ENCODE data around the gene PGAM5. TPM values are rescaled to one million over a fixed set of nuclear protein-coding genes. Genes with fewer than 3 reads are reported as not detected.

PGAM5 gene
- total and polyA plus RNA-seq, 10 of the 15 experiments (the other 5 are each of a cell fraction or from before 2014, with no cell fraction given): 8.2 to 90.9 (median 45.3) TPM

DNA sequence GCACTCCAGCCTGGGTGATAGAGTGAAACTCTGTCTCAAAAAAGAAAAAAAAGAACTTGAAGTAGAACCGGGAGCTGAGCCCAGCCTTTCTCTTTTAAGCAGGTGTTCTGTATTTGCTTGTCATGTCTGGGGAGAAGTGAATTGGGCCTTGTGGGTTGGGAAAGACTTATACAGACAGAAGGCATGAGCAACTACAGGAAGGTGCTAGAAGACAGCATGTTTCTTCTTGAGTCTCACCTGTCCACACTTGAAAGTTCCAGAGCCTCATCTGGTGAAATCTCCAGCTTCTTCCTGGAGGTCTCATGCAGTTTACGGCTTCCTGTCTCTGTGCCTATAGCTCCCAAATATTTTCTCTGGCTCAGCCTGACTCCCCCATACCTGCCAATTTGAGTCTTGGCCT lies 2.5 kb downstream of the PGAM5 start:
- FAIRE-seq: no peak
- Histone ChIP-seq H3K79me2 (ENCODE audit: control insufficient read depth, insufficient read depth, low read length) (peaks cover 51% of the 10 kb centered on the region), H3K27ac (ENCODE audit: control insufficient read depth, insufficient read depth) (no peak overlapping the region), H2AFZ (ENCODE audit: control insufficient read depth, low read depth, low read length) (no peak overlapping the region), H3K4me2 (ENCODE audit: control insufficient read depth, insufficient read depth) (peak overlapping the region; percentile 44; the same call in 1 of the 2 replicates), H4K20me1 (ENCODE audit: control insufficient read depth, insufficient read depth) (no peaks in the 10 kb centered on the region; the same call in 1 of the 2 replicates), H3K4me3 (peak overlapping the region; percentile 59; the same call in 1 of the 2 replicates), H3K9ac (ENCODE audit: control insufficient read depth, insufficient read depth, low read length) (no peak overlapping the region), H3K9me3 (replicated peaks; ENCODE audit: control insufficient read depth, insufficient read depth, low read length) (no peaks in the 10 kb centered on the region), H3K36me3 (ENCODE audit: control insufficient read depth in 2 of 2, insufficient read depth in 2 of 2, low read length in 1 of 2) (peaks cover 12 to 20% of the 10 kb centered on the region in 2 experiments), H3K4me1 (ENCODE audit: control insufficient read depth, insufficient read depth, low read length) (no peaks in the 10 kb centered on the region; the same call in 1 of the 2 replicates), H3K27me3 (replicated peaks in 1 of 2; ENCODE audit: control insufficient read depth in 2 of 2, insufficient read depth in 2 of 2, low read length in 1 of 2) (no peaks in the 10 kb centered on the region)
- ChIA-PET SMC1A (ENCODE audit: uncharacterized antibody, unreplicated experiment) (interaction anchor here (0.6 kb wide), 1 partner anchor 31 kb away, joined by 3 read pairs; no protein-coding TSS in a partner anchor), RAD21 (ENCODE audit: unreplicated experiment) (no interaction called here), CTCF (interaction anchor here (0.7 kb wide), 1 partner anchor 43 kb away, joined by 3 read pairs; no protein-coding TSS in a partner anchor), POLR2A (no interaction called here)
- TSS peak; percentile 60 for BruUV-seq (replicated peaks)
- TF ChIP-seq, protein P1, sequence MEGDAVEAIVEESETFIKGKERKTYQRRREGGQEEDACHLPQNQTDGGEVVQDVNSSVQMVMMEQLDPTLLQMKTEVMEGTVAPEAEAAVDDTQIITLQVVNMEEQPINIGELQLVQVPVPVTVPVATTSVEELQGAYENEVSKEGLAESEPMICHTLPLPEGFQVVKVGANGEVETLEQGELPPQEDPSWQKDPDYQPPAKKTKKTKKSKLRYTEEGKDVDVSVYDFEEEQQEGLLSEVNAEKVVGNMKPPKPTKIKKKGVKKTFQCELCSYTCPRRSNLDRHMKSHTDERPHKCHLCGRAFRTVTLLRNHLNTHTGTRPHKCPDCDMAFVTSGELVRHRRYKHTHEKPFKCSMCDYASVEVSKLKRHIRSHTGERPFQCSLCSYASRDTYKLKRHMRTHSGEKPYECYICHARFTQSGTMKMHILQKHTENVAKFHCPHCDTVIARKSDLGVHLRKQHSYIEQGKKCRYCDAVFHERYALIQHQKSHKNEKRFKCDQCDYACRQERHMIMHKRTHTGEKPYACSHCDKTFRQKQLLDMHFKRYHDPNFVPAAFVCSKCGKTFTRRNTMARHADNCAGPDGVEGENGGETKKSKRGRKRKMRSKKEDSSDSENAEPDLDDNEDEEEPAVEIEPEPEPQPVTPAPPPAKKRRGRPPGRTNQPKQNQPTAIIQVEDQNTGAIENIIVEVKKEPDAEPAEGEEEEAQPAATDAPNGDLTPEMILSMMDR (IDR thresholded peaks at IDR 0.05 in 2 of 3, conservative IDR thresholded peaks at IDR 0.05 in 1 of 3; ENCODE audit: control insufficient read depth in 2 of 3, extremely low read depth in 1 of 3, insufficient read depth in 1 of 3, low read depth in 3 of 3, low read length in 3 of 3): no peak
- TF ChIP-seq MTA3 (IDR thresholded peaks at IDR 0.05; ENCODE audit: borderline replicate concordance, low read length): no peak
- TF ChIP-seq, protein P2, sequence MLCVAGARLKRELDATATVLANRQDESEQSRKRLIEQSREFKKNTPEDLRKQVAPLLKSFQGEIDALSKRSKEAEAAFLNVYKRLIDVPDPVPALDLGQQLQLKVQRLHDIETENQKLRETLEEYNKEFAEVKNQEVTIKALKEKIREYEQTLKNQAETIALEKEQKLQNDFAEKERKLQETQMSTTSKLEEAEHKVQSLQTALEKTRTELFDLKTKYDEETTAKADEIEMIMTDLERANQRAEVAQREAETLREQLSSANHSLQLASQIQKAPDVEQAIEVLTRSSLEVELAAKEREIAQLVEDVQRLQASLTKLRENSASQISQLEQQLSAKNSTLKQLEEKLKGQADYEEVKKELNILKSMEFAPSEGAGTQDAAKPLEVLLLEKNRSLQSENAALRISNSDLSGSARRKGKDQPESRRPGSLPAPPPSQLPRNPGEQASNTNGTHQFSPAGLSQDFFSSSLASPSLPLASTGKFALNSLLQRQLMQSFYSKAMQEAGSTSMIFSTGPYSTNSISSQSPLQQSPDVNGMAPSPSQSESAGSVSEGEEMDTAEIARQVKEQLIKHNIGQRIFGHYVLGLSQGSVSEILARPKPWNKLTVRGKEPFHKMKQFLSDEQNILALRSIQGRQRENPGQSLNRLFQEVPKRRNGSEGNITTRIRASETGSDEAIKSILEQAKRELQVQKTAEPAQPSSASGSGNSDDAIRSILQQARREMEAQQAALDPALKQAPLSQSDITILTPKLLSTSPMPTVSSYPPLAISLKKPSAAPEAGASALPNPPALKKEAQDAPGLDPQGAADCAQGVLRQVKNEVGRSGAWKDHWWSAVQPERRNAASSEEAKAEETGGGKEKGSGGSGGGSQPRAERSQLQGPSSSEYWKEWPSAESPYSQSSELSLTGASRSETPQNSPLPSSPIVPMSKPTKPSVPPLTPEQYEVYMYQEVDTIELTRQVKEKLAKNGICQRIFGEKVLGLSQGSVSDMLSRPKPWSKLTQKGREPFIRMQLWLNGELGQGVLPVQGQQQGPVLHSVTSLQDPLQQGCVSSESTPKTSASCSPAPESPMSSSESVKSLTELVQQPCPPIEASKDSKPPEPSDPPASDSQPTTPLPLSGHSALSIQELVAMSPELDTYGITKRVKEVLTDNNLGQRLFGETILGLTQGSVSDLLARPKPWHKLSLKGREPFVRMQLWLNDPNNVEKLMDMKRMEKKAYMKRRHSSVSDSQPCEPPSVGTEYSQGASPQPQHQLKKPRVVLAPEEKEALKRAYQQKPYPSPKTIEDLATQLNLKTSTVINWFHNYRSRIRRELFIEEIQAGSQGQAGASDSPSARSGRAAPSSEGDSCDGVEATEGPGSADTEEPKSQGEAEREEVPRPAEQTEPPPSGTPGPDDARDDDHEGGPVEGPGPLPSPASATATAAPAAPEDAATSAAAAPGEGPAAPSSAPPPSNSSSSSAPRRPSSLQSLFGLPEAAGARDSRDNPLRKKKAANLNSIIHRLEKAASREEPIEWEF (IDR thresholded peaks at IDR 0.05; ENCODE audit: insufficient replicate concordance, low read depth, low read length): no peak
- no peak for TF ChIP-seq LARP7 (IDR thresholded peaks at IDR 0.05)
- TF ChIP-seq RELA (IDR thresholded peaks at IDR 0.05; ENCODE audit: borderline replicate concordance, partially characterized antibody): no peak
- no peak for TF ChIP-seq BACH1 (IDR thresholded peaks at IDR 0.05; ENCODE audit: borderline replicate concordance)
- TF ChIP-seq JUND (IDR thresholded peaks at IDR 0.05; ENCODE audit: low read depth, low read length): no peak
- intact Hi-C loops (cut with micrococcal nuclease; ENCODE audit: unreplicated experiment) (no loop called here), in situ Hi-C loops (cut with MboI) (no loop called here)
- DNase-seq (ENCODE audit: low read depth, low spot score): no peak
- ATAC-seq: no peak
- 68% methylated on average over 2 of the region's 2 CpGs for WGBS (ENCODE audit: insufficient coverage, insufficient replicate concordance, low lambda C conversion rate, missing lambda C conversion rate)

Data from GM12878 (cell line).